Stimulated activated CD4-positive, alpha-beta T cell treated with anti-CD3 and anti-CD28 coated beads, Interleukin-15, amount 100 ng/mL, for 48 hours (primary cell): ENCODE results near the gene FOXO3.

Source experiments
- DNase-seq, 2 donors: peaks; one replicate each; pipeline ENCODE4 v3.0.0-alpha.2; 2020; ENCODE audit warnings: low read depth in 2 of 2

The FOXO3 gene

GRCh38 chr6:108594640-108595039 is 33.9 kb downstream of the FOXO3 start:
- no peak for DNase-seq

DNA sequence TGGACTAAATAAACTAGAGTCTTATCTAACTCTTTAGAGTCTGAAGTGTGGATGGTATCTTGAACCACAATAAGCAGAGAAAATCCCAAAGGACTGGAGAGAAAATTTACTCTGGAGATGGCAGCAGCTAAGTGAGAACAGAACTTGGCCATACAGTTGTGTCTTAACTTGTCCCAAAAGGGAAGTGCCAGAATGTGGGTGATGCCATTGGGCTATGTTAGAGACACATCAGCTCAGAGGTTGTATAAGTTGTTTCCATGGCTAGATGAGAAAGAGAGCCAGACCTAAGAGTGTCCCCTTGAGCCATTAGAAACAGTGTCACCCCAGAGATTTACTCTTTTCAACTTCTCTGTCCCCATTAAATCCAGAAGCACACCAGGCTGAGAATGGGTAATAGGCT is 36.2 kb downstream of the FOXO3 start:
- DNase-seq, result no peak

DNA sequence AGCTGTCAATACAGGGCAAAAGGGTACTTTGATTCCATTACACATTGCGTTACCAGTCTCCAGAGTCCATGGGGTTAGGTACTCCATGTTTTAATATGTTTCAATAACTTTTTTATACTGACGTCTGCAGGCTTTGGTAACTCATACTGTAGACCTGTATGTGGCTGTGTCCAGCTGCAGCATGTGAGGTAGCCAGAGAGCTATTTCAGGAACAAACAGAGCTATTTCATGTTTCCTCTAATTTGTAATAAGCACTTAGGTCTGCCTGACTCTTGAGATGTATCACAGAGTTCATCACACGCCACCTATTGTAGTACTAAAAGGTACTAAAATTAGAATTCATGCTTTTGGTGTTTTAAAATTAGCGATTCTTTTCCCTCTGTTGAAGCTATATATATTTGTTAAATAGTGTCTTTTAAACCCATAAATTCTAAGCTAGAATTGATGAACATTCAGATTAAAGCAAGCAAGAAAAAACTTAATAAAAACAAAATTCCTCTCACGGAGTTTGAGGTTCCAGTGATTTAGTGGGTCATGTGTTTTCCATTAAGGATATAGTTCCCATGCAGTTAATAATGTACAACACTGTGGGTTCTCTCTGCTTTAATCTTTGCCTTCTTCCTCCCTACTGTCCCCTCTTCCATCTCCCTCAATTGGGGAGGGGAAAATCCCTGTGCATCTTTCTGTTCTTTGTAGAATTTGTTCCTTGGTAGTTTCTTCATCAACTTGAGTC is 37.0 kb downstream of the FOXO3 start:
- DNase-seq, result no peak

DNA sequence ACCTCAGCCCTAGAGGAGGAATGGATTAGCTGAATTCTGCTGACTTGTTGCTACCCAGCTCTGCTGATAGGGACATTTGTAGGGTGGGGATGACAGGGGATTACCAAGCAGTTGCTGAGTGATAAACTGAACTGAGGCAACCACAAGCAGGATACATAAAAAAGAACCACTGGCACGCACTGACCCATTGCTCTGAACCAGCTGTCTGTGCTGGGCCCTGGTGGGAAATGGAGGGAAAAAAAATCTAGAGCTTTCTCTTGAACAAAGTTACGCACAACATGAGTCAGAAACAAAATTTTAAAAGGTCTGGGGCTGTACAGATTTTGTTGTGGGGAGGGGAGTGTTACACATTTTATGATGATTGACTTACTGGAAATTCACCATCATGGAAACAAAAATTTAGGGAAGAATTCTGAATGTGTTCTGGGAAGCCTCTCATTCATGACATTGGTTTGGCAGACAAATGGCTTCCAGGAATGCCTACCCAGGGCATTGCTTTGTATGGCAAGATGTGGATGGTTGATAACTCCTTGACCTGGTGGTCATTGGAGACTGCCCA is 37.7 kb downstream of the FOXO3 start:
- no peak for DNase-seq

GRCh38 chr6:108604156-108604555 is 43.4 kb downstream of the FOXO3 start:
- DNase-seq, result no peak

DNA sequence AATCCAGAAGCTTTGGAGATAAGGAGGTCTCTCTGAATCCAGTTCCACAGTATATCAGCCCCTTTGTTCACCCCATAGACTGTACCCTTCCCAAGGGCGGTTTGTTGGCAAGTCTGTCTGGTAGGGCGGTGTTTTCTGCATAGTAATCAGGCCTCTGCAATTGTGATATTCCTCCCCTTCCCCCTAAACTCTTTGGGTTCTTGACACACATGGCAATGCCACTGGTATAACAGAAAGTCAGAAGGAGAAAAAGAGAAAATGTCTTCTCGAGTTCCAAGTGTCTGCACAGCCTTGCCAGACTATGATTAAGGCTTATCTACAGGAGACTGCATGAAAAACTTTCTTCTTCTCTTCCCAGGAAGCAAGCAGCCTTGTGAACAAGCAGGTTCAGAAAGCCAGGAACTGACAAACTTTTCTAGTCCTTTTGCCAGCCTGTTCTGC is 45.6 kb downstream of the FOXO3 start:
- DNase-seq, result no peak

- no peak for DNase-seq
Measured at GRCh38 chr6:108608453-108609275, 47.9 kb downstream of the FOXO3 start.

GRCh38 chr6:108609276-108609769 is 48.6 kb downstream of the FOXO3 start:
- no peak for DNase-seq

DNA sequence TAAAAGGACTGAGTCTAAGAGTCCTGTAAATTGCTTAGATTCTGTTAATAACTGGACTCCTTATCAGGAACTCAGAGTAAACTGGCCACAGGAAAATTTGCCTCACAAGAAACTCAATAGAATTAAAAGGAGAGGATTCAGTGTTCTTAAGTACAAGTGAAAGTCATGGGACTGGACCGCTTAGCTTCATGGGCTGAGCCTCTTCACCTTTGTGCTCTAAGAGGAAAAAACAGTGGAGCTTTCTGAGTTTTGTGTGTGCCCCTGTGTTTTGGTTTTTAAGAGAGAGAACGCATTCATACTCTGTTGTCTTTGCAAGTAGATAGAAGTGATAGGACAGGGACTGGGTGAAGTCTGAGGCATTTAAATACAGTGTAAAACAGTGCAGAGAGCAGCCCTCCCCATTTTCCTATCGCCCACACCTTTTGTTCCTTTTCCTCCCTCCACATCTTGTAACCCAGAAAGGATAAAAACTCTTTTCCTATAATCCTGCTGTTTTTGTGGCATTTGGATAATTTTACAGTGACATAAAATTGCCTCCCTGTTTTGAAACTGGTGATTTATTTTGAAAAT is 49.6 kb downstream of the FOXO3 start:
- DNase-seq, result no peak

DNA sequence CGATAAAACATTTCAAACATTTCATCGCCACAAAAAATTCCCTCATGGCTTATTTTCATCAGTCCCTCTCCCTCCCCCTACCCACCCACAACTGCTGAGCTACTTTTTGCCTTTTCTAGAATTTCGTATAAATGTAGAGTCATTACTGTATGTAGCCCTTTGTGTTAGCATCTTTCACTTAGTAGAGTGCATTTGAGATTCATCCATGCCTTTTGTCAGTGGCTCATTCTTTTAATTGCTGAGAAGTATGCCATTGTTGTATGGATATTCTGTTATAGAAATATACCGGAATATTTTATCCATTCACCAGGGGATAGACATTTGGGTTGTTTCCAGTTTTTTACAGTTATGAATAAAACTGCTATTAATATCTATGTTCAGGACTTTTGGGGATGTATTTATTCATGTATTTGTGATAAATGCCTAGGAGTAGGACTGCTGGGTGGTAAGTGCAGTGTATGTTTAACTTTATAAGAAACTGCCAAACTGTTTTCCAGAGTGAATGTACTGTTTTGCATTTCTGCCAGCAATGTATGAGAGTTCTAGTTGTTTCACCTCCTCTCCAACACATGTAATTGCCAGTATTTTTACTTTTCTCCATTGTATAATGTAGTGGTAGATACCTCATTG is 50.4 kb downstream of the FOXO3 start:
- DNase-seq, result no peak

DNA sequence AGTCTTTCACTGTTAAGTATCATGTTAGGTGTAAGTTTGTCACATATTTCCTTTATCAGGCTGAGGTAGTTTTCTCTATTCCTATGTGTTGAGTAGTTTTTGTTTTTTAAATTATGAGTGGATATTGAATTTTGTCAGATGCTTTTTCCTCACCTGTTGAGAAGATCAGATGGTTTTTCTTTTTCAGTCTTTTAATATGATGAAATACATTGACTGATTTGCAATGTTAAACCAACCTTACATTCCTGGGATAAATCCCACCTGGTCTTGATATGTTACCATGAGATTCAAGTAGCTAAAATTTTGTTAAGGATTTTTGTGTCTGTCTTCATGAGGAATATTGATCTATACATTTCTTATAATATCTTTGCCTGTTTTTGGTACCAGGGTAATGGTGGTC is 52.1 kb downstream of the FOXO3 start:
- DNase-seq, result no peak

- no peak for DNase-seq
Measured at GRCh38 chr6:108616544-108616943, 55.8 kb downstream of the FOXO3 start.

DNA sequence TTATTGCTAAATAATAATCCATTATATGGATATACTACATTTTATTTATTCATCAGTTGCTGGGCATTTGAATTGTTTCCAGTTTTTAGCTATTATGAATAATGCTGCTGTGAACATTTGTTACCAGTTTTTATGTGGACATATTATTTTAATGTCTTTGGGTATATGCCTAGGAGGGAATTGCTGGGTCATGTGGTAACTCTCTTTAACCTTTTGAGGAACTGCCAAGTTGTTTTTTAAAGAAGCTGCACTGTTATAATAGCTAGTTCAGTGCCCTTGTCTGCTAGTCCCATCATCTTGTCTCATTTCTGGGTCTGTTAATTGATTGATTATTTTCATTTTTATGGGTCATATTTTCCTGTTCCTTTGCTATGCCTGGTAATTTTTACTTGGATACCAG is 56.3 kb downstream of the FOXO3 start:
- no peak for DNase-seq

DNA sequence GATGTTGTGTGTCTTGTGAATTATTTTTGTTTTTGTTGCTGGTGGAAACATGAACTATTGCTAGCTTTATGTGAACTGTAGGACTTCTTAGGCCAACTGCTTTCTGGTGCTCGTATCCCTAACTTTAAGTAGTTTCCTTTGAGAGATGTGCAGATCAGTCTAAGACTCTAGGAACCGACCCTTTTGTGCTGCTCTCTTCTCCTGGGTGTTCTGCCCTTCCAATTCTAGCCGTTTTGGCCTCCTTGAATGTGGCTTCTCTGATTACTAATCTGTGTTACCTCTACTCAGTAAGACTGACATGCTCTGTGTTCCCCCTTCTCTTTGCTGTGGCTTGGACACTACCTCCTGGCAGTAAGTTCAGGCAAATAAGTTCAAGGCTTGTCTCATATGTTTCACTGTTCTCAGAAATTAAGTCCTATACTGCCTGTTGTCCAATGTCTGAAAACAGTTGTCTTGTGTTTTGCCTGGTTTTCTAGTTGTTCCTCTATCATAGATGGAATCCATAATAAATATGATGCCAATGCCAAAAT is 58.0 kb downstream of the FOXO3 start:
- no peak for DNase-seq

- no peak for DNase-seq
Measured at GRCh38 chr6:108619431-108620197, 58.9 kb downstream of the FOXO3 start.

DNA sequence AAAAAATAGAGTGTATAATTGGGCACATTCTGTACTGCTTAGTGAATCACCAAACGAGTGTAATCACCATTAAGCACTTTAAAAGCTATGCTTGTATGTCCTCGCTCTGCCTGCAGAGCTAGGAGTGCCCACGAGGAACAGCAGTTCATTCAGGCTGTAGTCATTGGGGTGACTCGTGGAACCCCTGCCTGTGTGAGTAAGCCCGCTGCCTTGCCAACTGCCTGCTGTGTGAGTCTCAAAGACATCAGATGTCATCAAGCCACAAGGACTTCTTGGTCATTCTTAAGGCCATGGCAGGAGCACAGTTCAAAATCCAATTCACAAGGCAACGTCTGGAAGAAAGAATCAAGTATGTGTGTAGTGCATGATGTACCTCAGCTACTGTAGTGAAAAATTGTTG is 60.4 kb downstream of the FOXO3 start:
- peak; percentile 24 to 29 for DNase-seq

DNA sequence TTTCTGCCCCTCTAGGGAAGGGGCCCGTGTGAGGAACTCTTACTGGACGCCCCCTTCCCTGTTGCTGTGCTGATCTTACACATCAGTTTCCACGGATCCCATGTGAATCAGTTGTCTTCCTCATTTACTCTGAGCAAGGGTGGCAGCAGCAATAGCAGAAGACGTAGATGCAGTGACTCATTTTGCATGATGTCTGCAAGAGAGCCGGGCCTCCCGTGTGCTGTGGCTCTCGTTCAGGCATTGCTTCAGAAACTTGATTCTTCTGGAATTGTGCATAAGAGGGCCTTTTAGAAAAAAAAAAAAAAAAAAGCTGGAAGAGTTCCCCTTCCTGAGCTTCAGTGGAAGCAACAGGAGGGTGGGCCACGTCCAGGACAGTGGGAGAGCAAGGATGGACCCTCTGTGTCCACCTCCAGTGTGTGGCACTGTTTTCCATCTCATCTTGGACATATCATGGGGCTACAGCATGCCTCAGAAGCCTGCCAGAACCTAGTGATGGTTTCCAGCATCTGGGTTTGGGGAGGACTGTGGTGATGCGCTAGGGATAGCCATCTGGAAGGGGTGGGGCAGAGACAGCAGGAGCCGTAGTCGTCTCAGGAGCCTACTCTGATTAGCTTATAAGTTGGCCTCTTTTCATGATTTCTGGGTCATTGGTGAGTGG is 62.1 kb downstream of the FOXO3 start:
- no peak for DNase-seq

DNA sequence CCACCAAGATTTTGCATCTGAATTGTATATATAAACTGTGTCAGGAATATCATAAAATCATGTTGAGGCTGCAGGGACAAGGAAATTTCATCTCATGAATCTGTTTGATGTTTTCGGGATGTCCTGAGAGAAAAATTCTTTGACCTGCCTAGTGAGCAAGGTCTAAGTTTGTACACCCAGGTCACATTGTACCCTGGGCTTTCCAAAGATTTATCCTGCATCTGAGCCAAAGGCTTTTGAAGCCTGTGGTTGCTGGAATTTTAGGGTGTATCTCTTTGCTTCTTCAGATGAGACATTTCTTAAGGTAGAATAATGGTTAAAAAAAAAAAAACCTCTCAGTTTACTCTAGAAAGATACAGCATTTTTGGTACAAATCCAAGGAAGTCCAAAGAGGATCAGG is 63.3 kb downstream of the FOXO3 start:
- no peak for DNase-seq

- no peak for DNase-seq
Measured at GRCh38 chr6:108625581-108625980, 64.9 kb downstream of the FOXO3 start.

DNA sequence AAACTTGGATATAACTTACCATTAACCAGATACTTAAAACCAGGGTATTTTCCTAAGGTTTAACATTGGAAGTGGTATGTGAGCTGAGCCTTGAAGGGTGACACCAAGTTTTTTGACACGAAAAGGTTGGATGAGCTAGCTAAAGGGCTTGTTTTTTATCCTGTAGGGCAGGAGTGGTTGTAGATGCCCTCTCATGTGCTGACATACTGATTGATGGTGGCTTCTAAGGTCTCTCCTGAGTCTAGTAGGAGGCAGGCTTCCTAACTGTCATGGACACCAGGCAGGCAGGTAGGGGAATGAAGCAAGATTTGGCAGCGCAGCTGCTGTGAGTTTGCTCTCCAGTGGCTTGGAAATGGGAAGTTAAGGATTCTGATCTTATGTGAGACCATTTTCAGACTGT is 66.1 kb downstream of the FOXO3 start:
- no peak for DNase-seq
